Gastroesophageal sphincter (tissue), 3 donors: ENCODE measurements around the gene ARHGEF6.
A peak's percentile ranks its signal among the peaks of the same experiment; 100 is the strongest.

Experiments
- EP300 ChIP-seq: sonication (generic); formaldehyde crosslinking; IDR thresholded peaks from one replicate; pipeline ENCODE4 v1.6.1; 2017; ENCODE audit warnings: antibody characterized with exemption, mild to moderate bottlenecking
- POLR2AphosphoS5 ChIP-seq: sonication (generic); formaldehyde crosslinking; IDR thresholded peaks from one replicate; pipeline ENCODE4 v1.6.1; 2017; ENCODE audit warnings: antibody characterized with exemption
- TF ChIP-seq, protein P1 (sequence below), 4 experiments: fragments of 200-600 bp in 2 of 4; fragments of 450-650 bp in 2 of 4; sonication (generic) in 1 of 4; IDR thresholded peaks; one replicate each; pipeline ENCODE4 v1.5.1; 2017 to 2019; ENCODE audit warnings: antibody characterized with exemption in 4 of 4, mild to moderate bottlenecking in 2 of 4, moderate library complexity in 2 of 4

DNA sequence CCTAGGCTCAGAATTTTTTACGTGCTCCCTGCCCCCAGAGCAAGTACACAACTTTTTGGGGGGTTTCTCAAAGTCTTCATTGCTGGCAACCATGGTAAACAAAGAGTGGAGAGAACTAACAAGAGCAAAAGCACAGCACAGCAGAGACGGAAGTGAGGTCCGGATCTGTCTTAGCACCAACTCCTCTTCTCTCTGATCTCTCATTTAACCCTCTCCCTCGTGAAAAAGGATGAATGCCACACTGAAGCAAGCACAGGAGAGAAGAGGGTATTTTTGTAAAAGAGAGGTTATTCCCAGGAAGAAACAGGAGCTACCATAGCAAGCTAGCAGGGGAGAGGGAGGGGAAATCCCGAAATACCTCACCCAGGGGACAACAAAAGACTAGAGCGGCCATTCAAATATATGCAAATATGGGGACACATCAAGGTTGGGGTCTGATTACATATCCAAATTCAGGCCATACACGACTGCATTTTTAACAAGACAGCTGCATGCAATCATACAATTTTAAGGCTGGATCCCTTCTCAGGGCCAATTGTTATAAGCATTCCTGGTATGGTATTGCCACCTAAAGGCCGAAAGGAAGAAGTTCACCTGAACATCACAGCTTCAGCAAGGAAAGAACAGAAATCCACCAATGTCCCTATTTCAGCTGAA, 86.2 kb downstream of the ARHGEF6 start:
- TF ChIP-seq EP300 (no peak), POLR2AphosphoS5 (no peak)
- TF ChIP-seq, protein P1, sequence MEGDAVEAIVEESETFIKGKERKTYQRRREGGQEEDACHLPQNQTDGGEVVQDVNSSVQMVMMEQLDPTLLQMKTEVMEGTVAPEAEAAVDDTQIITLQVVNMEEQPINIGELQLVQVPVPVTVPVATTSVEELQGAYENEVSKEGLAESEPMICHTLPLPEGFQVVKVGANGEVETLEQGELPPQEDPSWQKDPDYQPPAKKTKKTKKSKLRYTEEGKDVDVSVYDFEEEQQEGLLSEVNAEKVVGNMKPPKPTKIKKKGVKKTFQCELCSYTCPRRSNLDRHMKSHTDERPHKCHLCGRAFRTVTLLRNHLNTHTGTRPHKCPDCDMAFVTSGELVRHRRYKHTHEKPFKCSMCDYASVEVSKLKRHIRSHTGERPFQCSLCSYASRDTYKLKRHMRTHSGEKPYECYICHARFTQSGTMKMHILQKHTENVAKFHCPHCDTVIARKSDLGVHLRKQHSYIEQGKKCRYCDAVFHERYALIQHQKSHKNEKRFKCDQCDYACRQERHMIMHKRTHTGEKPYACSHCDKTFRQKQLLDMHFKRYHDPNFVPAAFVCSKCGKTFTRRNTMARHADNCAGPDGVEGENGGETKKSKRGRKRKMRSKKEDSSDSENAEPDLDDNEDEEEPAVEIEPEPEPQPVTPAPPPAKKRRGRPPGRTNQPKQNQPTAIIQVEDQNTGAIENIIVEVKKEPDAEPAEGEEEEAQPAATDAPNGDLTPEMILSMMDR (IDR thresholded peaks at IDR 0.05): peak; percentile 6 to 61 (median 44)
